ENCODE measurements around the gene TTC9B.

DNA sequence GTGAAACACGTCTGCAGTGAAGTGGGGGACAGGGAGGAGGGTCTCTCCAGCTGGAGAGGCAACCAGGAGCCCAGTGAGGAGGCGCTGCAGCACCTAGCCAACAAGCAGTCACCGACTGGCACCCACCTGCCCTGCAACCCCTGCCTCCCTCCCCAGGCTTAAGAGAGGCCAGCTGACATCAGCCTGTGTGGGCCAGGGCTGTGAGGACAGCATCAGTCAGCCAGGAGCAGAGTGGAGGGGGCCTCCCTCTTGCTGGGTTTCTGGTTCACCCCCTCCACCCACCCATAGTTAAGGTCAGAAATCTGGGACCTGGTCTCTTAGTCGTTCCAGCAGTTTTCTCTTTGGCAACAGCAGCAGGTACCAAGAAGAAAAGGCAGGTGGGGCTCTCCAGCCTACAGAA lies 33.8 kb upstream of the TTC9B start:
- TF ChIP-seq, protein P1, sequence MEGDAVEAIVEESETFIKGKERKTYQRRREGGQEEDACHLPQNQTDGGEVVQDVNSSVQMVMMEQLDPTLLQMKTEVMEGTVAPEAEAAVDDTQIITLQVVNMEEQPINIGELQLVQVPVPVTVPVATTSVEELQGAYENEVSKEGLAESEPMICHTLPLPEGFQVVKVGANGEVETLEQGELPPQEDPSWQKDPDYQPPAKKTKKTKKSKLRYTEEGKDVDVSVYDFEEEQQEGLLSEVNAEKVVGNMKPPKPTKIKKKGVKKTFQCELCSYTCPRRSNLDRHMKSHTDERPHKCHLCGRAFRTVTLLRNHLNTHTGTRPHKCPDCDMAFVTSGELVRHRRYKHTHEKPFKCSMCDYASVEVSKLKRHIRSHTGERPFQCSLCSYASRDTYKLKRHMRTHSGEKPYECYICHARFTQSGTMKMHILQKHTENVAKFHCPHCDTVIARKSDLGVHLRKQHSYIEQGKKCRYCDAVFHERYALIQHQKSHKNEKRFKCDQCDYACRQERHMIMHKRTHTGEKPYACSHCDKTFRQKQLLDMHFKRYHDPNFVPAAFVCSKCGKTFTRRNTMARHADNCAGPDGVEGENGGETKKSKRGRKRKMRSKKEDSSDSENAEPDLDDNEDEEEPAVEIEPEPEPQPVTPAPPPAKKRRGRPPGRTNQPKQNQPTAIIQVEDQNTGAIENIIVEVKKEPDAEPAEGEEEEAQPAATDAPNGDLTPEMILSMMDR (IDR thresholded peaks at IDR 0.05; ENCODE audit: low read depth, low read length) = no peak
- TF ChIP-seq POLR2A (IDR thresholded peaks at IDR 0.05; ENCODE audit: extremely low read depth, insufficient read length) = no peak
